Natural killer cell (primary cell): ENCODE measurements around the gene WDR19. TPM values are rescaled to one million over a fixed set of nuclear protein-coding genes. Genes with fewer than 3 reads are reported as not detected.

Source experiments
- ATAC-seq, 3 donors: fragments of 150-1000 bp in 2 of 3; fragments of 200-7000 bp in 1 of 3; cut with Tn5 transposase; 1 replicate in 1 of 3; 2 replicates in 2 of 3; pipeline ENCODE4 v1.10.0; 2021; ENCODE audit warnings: mild to moderate bottlenecking in 2 of 3, moderate library complexity in 2 of 3
- DNase-seq, 2 donors: peaks; one replicate each; pipeline versions ENCODE4 v3.0.0 to v3.0.0-alpha.2; 2013 to 2021; ENCODE audit warnings: mixed read lengths in 1 of 2
- H3K27ac ChIP-seq: one replicate; pipeline ENCODE4 v1.5.1; 2013; ENCODE audit warnings: mild to moderate bottlenecking, low read length
- H3K27me3 ChIP-seq: one replicate; pipeline ENCODE4 v1.6.1; 2013; ENCODE audit warnings: low read length; ENCODE audit not compliant: control insufficient read depth, insufficient read depth
- H3K36me3 ChIP-seq: one replicate; pipeline ENCODE4 v1.6.1; 2013; ENCODE audit warnings: low read length; ENCODE audit not compliant: control insufficient read depth, insufficient read depth
- H3K4me1 ChIP-seq: one replicate; pipeline ENCODE4 v1.6.1; 2013; ENCODE audit warnings: low read length; ENCODE audit not compliant: control insufficient read depth, insufficient read depth
- H3K4me3 ChIP-seq: one replicate; pipeline ENCODE4 v1.5.1; 2013; ENCODE audit warnings: low read length
- H3K9me3 ChIP-seq: one replicate; pipeline ENCODE4 v1.6.1; 2013; ENCODE audit warnings: low read length; ENCODE audit not compliant: control insufficient read depth, insufficient read depth
- H3K27ac Mint-ChIP-seq, 2 donors: one replicate each; pipeline ENCODE4 v1.8.0; 2022; ENCODE audit warnings: mild to moderate bottlenecking in 2 of 2, mixed read lengths in 2 of 2, moderate library complexity in 1 of 2
- H3K27me3 Mint-ChIP-seq, 2 donors: one replicate each; pipeline ENCODE4 v1.8.0; 2022; ENCODE audit warnings: low read depth in 2 of 2, mixed read lengths in 2 of 2
- H3K36me3 Mint-ChIP-seq: one replicate; pipeline ENCODE4 v1.8.0; 2022; ENCODE audit warnings: mixed read lengths
- H3K4me1 Mint-ChIP-seq, 2 donors: one replicate each; pipeline ENCODE4 v1.8.0; 2022; ENCODE audit warnings: mixed read lengths in 2 of 2
- H3K4me3 Mint-ChIP-seq: one replicate; pipeline ENCODE4 v1.8.0; 2022; ENCODE audit warnings: mild to moderate bottlenecking, moderate library complexity, mixed read lengths
- H3K9me3 Mint-ChIP-seq, 2 donors: one replicate each; pipeline ENCODE4 v1.8.0; 2022; ENCODE audit warnings: mixed read lengths in 2 of 2
- WGBS: methylation state at CpG from one replicate; pipeline ENCODE4 v1.1.7; 2013; ENCODE audit warnings: missing lambda C conversion rate; ENCODE audit not compliant: insufficient coverage; 5-methylcytosine and 5-hydroxymethylcytosine counted together
- intact Hi-C: fragments of 100-400 bp; cut with micrococcal nuclease; formaldehyde crosslinking; loops from one replicate; pipeline ENCODE4 v1.14.2; 2022
- total RNA-seq, 4 donors: library from RNA; stranded (reverse); fragments of 120-200 nt in 1 of 4; gene quantifications; one replicate each; pipeline versions ENCODE4 v1.2.3 to v1.2.4, GENCODE V29; 2013 to 2022
- TF ChIP-seq, protein P1 (sequence below): fragments of 200-600 bp; IDR thresholded peaks from one replicate; pipeline ENCODE4 v1.8.0; 2022; ENCODE audit warnings: antibody characterized with exemption

The WDR19 gene
- total RNA-seq, 3 donors from 2014 or later (not counting 1 experiment from before 2014, with no cell fraction given): 12.0 to 19.0 (median 13.8) TPM

DNA sequence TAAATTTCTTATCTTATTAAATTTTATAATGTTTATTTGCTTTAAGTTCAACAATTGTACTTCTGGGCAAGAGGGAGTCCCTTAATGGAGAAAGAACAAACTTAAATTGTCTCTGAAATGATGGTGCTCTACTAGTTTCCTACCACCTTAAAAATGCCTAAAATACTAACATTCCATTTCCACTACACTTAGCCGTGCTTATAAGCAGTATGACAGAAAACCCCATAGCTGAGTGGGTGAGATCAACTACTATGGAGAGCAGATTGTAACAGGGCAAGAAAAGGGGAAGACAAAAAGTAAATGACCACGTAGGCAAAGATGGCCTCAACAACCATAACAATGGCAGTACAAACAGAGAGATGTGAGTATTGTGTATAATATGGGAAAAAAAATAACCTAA is 148.9 kb downstream of the WDR19 start:
- no peaks in the 10 kb centered on the region for H3K27me3 ChIP-seq
- peaks cover 11% of the 10 kb centered on the region for H3K36me3 ChIP-seq
- H3K36me3 Mint-ChIP-seq: no peaks in the 10 kb centered on the region
- H3K4me3 Mint-ChIP-seq: no peak overlapping the region
- no peaks in the 10 kb centered on the region for H3K9me3 ChIP-seq
- DNase-seq (no peak), ATAC-seq (no peak)
- no peaks in the 10 kb centered on the region for H3K4me1 ChIP-seq
- 100% methylated on average over 1 of the region's 2 CpGs for WGBS
- H3K27ac ChIP-seq: no peak overlapping the region
- peaks cover 26 to 37% of the 10 kb centered on the region in 2 donors for H3K4me1 Mint-ChIP-seq
- H3K4me3 ChIP-seq: no peak overlapping the region
- TF ChIP-seq, protein P1, sequence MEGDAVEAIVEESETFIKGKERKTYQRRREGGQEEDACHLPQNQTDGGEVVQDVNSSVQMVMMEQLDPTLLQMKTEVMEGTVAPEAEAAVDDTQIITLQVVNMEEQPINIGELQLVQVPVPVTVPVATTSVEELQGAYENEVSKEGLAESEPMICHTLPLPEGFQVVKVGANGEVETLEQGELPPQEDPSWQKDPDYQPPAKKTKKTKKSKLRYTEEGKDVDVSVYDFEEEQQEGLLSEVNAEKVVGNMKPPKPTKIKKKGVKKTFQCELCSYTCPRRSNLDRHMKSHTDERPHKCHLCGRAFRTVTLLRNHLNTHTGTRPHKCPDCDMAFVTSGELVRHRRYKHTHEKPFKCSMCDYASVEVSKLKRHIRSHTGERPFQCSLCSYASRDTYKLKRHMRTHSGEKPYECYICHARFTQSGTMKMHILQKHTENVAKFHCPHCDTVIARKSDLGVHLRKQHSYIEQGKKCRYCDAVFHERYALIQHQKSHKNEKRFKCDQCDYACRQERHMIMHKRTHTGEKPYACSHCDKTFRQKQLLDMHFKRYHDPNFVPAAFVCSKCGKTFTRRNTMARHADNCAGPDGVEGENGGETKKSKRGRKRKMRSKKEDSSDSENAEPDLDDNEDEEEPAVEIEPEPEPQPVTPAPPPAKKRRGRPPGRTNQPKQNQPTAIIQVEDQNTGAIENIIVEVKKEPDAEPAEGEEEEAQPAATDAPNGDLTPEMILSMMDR: no peak
- H3K27ac Mint-ChIP-seq: no peak overlapping the region
- H3K27me3 Mint-ChIP-seq: no peaks in the 10 kb centered on the region
- H3K9me3 Mint-ChIP-seq: no peaks in the 10 kb centered on the region
- intact Hi-C loops: no loop called here

Other genes starting within 250 kb of the WDR19 start
- gene TMEM156, start 150.1 kb upstream of the WDR19 start, total RNA-seq: 10 to 100 TPM; 13.8 to 22.3 (median 16.8) TPM
- 10 to 100 TPM; 12.6 to 14.2 (median 13.7) TPM for gene KLHL5, start 120.3 kb upstream of the WDR19 start, total RNA-seq
- 100 to 1,000 TPM in 1 of 3 donors, 10 to 100 TPM in 2; 74.6 to 103 (median 84.7) TPM for gene RFC1, start 183.8 kb downstream of the WDR19 start, total RNA-seq
- gene KLB, start 224.4 kb downstream of the WDR19 start, total RNA-seq: under 1 TPM; 0.07 to 0.16 (median 0.10) TPM